ENCODE results near the gene CEACAM19. TPM values are rescaled to one million over a fixed set of nuclear protein-coding genes. Genes with fewer than 3 reads are reported as not detected.
A peak's percentile ranks its signal among the peaks of the same experiment; 100 is the strongest.

The CEACAM19 gene
- total RNA-seq, 1 experiment from 2014 or later = 1.2 TPM

DNA sequence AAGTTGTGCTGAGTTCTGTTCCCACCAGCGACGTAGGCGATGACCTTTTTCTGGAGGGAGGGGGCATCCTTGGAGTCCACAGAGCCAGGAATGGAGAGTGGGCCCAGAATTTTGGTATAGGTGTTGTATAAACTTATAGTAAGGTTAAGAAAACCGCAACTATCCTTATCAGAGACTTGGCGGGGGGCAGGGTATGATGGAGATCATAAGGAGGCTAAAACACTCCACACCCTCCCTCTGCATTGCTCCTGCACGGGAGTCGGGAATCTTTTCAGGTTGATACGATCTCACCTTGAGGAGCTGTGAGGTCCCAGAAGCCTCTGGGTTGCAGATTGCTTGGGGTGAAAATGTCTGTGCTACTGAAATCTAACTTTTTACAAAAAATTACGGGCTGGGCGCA, 6.3 kb upstream of the CEACAM19 start:
- Histone ChIP-seq H3K9me3 (ENCODE audit: control insufficient read depth, insufficient read depth, low read depth, low read length) (no peaks in the 10 kb centered on the region), H3K4me1 (ENCODE audit: control insufficient read depth, insufficient read depth, low read length) (no peaks in the 10 kb centered on the region), H3K36me3 (ENCODE audit: control insufficient read depth, insufficient read depth, low read length) (no peaks in the 10 kb centered on the region), H3K27ac (ENCODE audit: low read length) (no peak overlapping the region), H3K4me3 (ENCODE audit: low read depth in 2 of 2, low read length in 2 of 2) (no peak overlapping the region), H3K27me3 (ENCODE audit: control insufficient read depth, insufficient read depth, low read length) (no peaks in the 10 kb centered on the region)
- no TSS peak for BruUV-seq (replicated peaks)
- ChIA-PET CTCF (no interaction called here), POLR2A (no interaction called here)
- intact Hi-C loops (cut with micrococcal nuclease; ENCODE audit: unreplicated experiment) = no loop called here
- ATAC-seq (no peak), DNase-seq (ENCODE audit: low read depth, low spot score) (no peak)
- in situ Hi-C loops (cut with HindIII; ENCODE audit: low pct_unique_long_range_greater_than_20kb, low sequenced_read_pairs) = no loop called here
- TF ChIP-seq TCF7L2 (IDR thresholded peaks at IDR 0.05; ENCODE audit: low read depth, low read length) (no peak), SIN3A (IDR thresholded peaks at IDR 0.05; ENCODE audit: borderline replicate concordance, insufficient read depth, low read depth, low read length) (no peak), POLR2AphosphoS5 (IDR thresholded peaks at IDR 0.05; ENCODE audit: low read depth, low read length) (no peak)
- TF ChIP-seq, protein P1, sequence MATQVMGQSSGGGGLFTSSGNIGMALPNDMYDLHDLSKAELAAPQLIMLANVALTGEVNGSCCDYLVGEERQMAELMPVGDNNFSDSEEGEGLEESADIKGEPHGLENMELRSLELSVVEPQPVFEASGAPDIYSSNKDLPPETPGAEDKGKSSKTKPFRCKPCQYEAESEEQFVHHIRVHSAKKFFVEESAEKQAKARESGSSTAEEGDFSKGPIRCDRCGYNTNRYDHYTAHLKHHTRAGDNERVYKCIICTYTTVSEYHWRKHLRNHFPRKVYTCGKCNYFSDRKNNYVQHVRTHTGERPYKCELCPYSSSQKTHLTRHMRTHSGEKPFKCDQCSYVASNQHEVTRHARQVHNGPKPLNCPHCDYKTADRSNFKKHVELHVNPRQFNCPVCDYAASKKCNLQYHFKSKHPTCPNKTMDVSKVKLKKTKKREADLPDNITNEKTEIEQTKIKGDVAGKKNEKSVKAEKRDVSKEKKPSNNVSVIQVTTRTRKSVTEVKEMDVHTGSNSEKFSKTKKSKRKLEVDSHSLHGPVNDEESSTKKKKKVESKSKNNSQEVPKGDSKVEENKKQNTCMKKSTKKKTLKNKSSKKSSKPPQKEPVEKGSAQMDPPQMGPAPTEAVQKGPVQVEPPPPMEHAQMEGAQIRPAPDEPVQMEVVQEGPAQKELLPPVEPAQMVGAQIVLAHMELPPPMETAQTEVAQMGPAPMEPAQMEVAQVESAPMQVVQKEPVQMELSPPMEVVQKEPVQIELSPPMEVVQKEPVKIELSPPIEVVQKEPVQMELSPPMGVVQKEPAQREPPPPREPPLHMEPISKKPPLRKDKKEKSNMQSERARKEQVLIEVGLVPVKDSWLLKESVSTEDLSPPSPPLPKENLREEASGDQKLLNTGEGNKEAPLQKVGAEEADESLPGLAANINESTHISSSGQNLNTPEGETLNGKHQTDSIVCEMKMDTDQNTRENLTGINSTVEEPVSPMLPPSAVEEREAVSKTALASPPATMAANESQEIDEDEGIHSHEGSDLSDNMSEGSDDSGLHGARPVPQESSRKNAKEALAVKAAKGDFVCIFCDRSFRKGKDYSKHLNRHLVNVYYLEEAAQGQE (IDR thresholded peaks at IDR 0.05; ENCODE audit: insufficient read depth in 1 of 2, low read depth in 2 of 2, low read length in 1 of 2) = no peak
- TF ChIP-seq, protein P2, sequence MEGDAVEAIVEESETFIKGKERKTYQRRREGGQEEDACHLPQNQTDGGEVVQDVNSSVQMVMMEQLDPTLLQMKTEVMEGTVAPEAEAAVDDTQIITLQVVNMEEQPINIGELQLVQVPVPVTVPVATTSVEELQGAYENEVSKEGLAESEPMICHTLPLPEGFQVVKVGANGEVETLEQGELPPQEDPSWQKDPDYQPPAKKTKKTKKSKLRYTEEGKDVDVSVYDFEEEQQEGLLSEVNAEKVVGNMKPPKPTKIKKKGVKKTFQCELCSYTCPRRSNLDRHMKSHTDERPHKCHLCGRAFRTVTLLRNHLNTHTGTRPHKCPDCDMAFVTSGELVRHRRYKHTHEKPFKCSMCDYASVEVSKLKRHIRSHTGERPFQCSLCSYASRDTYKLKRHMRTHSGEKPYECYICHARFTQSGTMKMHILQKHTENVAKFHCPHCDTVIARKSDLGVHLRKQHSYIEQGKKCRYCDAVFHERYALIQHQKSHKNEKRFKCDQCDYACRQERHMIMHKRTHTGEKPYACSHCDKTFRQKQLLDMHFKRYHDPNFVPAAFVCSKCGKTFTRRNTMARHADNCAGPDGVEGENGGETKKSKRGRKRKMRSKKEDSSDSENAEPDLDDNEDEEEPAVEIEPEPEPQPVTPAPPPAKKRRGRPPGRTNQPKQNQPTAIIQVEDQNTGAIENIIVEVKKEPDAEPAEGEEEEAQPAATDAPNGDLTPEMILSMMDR (IDR thresholded peaks at IDR 0.05) = no peak

DNA sequence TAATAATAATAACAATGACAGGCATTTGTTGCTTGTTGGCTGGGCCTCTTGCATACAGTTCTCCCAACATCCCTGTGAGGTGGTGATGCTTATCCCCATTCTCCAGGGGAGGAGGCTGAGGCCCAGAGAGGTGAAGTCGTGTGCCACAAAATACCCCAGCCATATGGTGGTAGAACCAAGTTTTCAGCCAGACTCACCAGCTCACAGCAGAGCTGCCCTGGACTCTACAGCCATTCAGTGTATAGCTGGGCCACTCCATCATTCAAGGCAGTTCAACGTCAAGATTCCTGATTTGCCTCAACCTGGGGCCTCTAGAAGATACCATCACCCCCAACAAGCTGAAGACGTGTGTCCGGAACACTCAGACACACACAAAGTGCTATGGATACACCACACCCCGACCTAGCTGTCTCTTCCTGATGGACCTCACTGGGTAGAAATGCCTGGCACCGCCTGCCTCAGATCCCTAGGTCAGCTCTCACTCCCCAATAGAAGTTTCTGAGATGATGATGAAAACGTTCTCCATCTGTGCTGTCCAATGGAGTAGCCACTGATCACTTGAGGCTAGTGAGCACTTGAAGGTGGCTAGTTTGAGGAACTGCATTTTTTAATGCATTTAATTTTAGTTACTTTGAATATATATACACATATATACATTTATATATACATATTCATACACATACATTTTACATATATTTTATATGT, 4.3 kb upstream of the CEACAM19 start:
- in situ Hi-C loops (cut with HindIII; ENCODE audit: low pct_unique_long_range_greater_than_20kb, low sequenced_read_pairs) = no loop called here
- H3K36me3 ChIP-seq (ENCODE audit: control insufficient read depth, insufficient read depth, low read length) = no peaks in the 10 kb centered on the region
- no peaks in the 10 kb centered on the region for H3K9me3 ChIP-seq (ENCODE audit: control insufficient read depth, insufficient read depth, low read depth, low read length)
- intact Hi-C loops (cut with micrococcal nuclease; ENCODE audit: unreplicated experiment) = no loop called here
- ChIA-PET CTCF (no interaction called here), POLR2A (interaction anchor here (0.5 to 0.6 kb wide), 2 partner anchors 29 to 149 kb away, joined by 5 to 11 read pairs; no protein-coding TSS in a partner anchor)
- H3K4me3 ChIP-seq (ENCODE audit: low read depth in 2 of 2, low read length in 2 of 2) = no peak overlapping the region
- H3K4me1 ChIP-seq (ENCODE audit: control insufficient read depth, insufficient read depth, low read length) = no peaks in the 10 kb centered on the region
- ATAC-seq = 0 out of 2 replicates have a peak, but pooled peaks have one; percentile 22
- BruUV-seq (replicated peaks) = no TSS peak
- no peak for DNase-seq (ENCODE audit: low read depth, low spot score)
- no peak overlapping the region for H3K27ac ChIP-seq (ENCODE audit: low read length)
- TF ChIP-seq POLR2AphosphoS5 (IDR thresholded peaks at IDR 0.05; ENCODE audit: low read depth, low read length) = no peak
- TF ChIP-seq, protein P1 (IDR thresholded peaks at IDR 0.05; ENCODE audit: insufficient read depth in 1 of 2, low read depth in 2 of 2, low read length in 1 of 2) = no peak
- TF ChIP-seq TCF7L2 (IDR thresholded peaks at IDR 0.05; ENCODE audit: low read depth, low read length) = no peak
- no peak for TF ChIP-seq SIN3A (IDR thresholded peaks at IDR 0.05; ENCODE audit: borderline replicate concordance, insufficient read depth, low read depth, low read length)
- TF ChIP-seq, protein P2 (IDR thresholded peaks at IDR 0.05) = no peak
- no peaks in the 10 kb centered on the region for H3K27me3 ChIP-seq (ENCODE audit: control insufficient read depth, insufficient read depth, low read length)
